GM12872 (cell line): ENCODE measurements around the gene AXL.

ENCODE experiments used
- CTCF ChIP-seq: IDR thresholded peaks from 3 replicates; pipeline ENCODE4 v1.5.1; 2011; ENCODE audit warnings: low read depth, mild to moderate bottlenecking, low read length, moderate library complexity; ENCODE audit not compliant: insufficient read depth

Gene AXL

GRCh38 chr19:41311072-41311471 is 92.0 kb downstream of the AXL start:
- no peak for TF ChIP-seq CTCF
